ENCODE measurements around the gene LCP1. TPM values are rescaled to one million over a fixed set of nuclear protein-coding genes. Genes with fewer than 3 reads are reported as not detected.

LCP1 gene
- total RNA-seq, 4 donors from 2014 or later, result 11.9 to 54.7 (median 16.6) TPM

DNA sequence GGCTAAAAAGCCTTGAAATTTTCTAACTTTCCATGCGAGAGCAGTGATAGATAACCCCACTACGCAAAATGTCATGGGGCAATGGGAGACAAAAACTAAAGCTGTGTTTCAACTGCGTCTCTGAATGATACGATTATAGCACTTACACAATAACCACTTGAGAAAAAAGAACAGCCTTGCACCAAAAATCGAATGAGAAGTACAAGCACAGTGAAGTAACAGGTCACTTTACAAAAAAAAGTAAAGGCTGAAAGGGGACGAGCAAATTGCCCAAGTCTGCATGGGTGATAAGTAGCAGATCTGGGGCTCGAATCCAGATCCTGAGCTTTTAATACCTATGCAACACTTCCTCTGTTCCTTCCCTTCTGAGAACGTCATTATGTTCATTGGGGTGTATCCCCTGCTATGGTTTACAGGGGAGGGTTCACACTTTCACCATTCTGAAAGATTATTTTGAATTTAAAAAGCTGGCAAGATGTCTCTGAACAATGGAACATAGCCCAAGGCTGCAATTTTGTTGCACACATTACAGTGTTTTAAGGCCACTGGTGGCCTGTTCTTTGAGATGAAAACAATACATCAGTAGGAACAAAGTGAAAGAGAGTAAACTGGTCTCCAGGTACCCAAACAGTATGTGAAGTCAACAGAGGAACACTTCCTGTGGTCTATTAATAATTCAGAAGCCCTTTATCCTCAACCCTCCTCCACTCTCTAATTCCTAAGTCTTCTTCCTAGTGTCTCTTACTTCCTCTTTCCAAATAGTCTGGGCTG lies 80.3 kb downstream of the LCP1 start:
- 60% methylated on average over 8 of the region's 8 CpGs for WGBS
- intact Hi-C loops (cut with DNase I), result no loop called here

DNA sequence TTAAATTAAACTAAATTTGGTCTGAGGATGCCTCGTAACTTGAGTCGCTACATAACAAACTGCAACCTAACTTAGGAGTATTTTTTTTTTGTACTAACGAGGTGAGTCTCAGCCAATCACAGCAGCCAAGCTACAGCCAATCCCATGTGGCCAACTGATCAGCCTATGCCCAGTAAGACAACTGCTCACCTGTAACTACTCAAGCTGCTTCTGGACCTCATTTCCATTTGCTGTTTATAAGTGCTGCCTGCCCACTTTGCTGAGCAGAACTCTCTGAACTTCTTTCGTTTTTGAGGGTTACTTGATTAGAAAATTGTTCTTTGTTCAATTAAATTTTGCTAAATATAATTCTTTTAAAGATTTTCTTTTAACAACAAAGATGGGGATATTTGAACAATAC lies 81.0 kb downstream of the LCP1 start:
- Histone ChIP-seq H3K4me1 (peaks cover 0 to 4% (median 0%) of the 10 kb centered on the region in 4 donors), H3K36me3 (no peaks in the 10 kb centered on the region), H3K9me3 (no peaks in the 10 kb centered on the region), H3K27me3 (no peaks in the 10 kb centered on the region), H3K4me3 (no peak overlapping the region), H3K27ac (replicated peaks in 1 of 4) (no peak overlapping the region)
- intact Hi-C loops (cut with DNase I), result no loop called here
- DNase-seq (ENCODE audit: extremely low spot score), result no peak
- 81% methylated on average over 4 of the region's 4 CpGs for WGBS
- no peak for TF ChIP-seq POLR2A (IDR thresholded peaks at IDR 0.05; ENCODE audit: low read depth)

More for the DNA sequence above, 80.3 kb downstream of the LCP1 start:
- no peak overlapping the region for H3K4me3 ChIP-seq
- H3K9me3 ChIP-seq, result no peaks in the 10 kb centered on the region
- H3K27ac ChIP-seq (replicated peaks in 1 of 4), result no peak overlapping the region
- H3K36me3 ChIP-seq, result no peaks in the 10 kb centered on the region
- no peak for DNase-seq (ENCODE audit: extremely low spot score)
- no peaks in the 10 kb centered on the region for H3K27me3 ChIP-seq
- TF ChIP-seq EP300 (IDR thresholded peaks at IDR 0.05), result no peak
- H3K4me1 ChIP-seq, result peaks cover 0 to 4% (median 0%) of the 10 kb centered on the region in 4 donors

DNA sequence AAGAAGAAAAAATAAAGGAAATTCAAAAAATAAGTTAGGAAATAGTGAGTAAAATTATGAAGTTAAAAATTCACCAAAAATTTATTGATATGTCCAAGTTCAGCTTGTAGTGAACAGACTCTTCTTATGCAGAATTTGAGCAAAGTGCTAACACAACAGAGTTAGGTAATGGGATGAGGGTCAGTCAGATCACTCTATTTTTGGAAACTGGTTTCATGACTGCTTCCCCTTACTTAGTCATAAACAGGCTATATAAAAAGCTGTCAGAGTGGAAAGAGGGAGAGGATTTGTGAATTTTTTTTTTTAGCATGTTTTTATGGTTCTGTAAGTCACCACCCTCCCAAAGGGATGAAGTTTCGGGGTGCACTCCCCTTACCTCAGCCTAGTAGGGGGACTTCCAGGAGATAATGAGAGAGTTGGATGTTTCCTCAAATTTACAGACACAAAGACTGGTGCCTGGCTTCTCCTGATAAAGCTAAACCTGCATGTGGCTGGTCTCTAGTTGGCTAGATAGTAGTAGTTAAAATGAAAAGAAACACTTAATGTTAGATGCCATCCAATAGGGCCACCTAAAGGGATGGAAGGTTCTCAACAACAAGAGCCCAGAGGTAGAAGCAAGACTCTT lies 81.7 kb downstream of the LCP1 start:
- Histone ChIP-seq H3K27me3 (no peaks in the 10 kb centered on the region), H3K27ac (replicated peaks in 1 of 4) (no peak overlapping the region), H3K9me3 (no peaks in the 10 kb centered on the region), H3K36me3 (no peaks in the 10 kb centered on the region), H3K4me3 (no peak overlapping the region), H3K4me1 (peaks cover 0 to 4% (median 0%) of the 10 kb centered on the region in 4 donors)
- WGBS, result 53% methylated on average over 1 of the region's 1 CpG
- TF ChIP-seq, protein P1, sequence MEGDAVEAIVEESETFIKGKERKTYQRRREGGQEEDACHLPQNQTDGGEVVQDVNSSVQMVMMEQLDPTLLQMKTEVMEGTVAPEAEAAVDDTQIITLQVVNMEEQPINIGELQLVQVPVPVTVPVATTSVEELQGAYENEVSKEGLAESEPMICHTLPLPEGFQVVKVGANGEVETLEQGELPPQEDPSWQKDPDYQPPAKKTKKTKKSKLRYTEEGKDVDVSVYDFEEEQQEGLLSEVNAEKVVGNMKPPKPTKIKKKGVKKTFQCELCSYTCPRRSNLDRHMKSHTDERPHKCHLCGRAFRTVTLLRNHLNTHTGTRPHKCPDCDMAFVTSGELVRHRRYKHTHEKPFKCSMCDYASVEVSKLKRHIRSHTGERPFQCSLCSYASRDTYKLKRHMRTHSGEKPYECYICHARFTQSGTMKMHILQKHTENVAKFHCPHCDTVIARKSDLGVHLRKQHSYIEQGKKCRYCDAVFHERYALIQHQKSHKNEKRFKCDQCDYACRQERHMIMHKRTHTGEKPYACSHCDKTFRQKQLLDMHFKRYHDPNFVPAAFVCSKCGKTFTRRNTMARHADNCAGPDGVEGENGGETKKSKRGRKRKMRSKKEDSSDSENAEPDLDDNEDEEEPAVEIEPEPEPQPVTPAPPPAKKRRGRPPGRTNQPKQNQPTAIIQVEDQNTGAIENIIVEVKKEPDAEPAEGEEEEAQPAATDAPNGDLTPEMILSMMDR (IDR thresholded peaks at IDR 0.05), result no peak
- TF ChIP-seq POLR2AphosphoS5 (IDR thresholded peaks at IDR 0.05) (no peak), EP300 (IDR thresholded peaks at IDR 0.05) (no peak)
- intact Hi-C loops (cut with DNase I), result no loop called here
- DNase-seq (ENCODE audit: extremely low spot score), result no peak

DNA sequence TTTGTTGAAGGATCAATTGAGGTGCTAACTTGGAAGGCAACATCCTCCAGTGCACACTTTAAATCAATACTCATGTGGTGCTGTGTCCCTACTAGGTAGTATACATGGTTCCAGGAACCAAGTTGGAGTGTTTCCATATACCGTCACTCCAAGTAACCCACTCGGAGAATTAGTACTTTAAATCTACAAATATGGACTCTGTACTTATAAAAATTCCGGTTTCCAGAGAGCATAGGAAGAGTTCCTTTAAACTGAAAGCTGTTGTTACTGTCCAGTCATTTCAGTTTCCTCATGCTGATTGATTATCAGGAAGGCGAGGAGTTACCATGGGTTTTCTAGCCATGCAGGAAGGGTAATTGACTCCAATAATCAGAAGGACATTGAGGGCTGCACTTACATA lies 84.3 kb downstream of the LCP1 start:
- TF ChIP-seq, protein P1 (IDR thresholded peaks at IDR 0.05), result no peak
- TF ChIP-seq POLR2AphosphoS5 (IDR thresholded peaks at IDR 0.05) (no peak), POLR2A (IDR thresholded peaks at IDR 0.05; ENCODE audit: low read depth) (no peak), EP300 (IDR thresholded peaks at IDR 0.05) (no peak)
- intact Hi-C loops (cut with DNase I), result no loop called here
- Histone ChIP-seq H3K4me3 (no peak overlapping the region), H3K27me3 (no peaks in the 10 kb centered on the region), H3K36me3 (no peaks in the 10 kb centered on the region), H3K9me3 (no peaks in the 10 kb centered on the region), H3K27ac (replicated peaks in 1 of 4) (no peak overlapping the region), H3K4me1 (peaks cover 0 to 4% (median 0%) of the 10 kb centered on the region in 4 donors)
- no peak for DNase-seq (ENCODE audit: extremely low spot score)
- WGBS, result 93% methylated on average over 3 of the region's 4 CpGs

DNA sequence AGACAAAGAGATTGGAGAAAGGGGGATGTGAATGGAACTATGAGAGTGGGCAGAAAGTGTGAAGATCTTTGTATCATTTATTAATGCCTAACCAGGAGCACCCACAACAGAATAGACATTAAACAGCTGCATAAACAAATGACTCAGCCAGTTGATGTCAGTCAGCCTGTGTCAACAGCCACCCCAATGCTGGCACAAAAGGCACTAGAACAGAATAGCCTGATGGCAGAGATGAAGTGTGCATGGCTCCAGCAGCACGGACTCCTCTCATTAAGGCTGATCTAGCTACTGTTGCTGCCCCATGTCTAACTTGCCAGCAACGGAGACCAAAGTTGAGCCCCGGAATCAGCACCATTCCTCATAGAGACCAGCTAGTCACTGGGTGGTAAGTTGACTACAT lies 85.0 kb downstream of the LCP1 start:
- no peak for DNase-seq (ENCODE audit: extremely low spot score)
- TF ChIP-seq POLR2A (IDR thresholded peaks at IDR 0.05; ENCODE audit: low read depth), result no peak
- no peak for TF ChIP-seq POLR2AphosphoS5 (IDR thresholded peaks at IDR 0.05)
- TF ChIP-seq EP300 (IDR thresholded peaks at IDR 0.05), result no peak
- TF ChIP-seq, protein P1 (IDR thresholded peaks at IDR 0.05), result no peak
- intact Hi-C loops (cut with DNase I), result no loop called here
- H3K27me3 ChIP-seq, result no peaks in the 10 kb centered on the region
- H3K9me3 ChIP-seq, result no peaks in the 10 kb centered on the region
- no peaks in the 10 kb centered on the region for H3K36me3 ChIP-seq
- H3K27ac ChIP-seq (replicated peaks in 1 of 4), result no peak overlapping the region
- no peak overlapping the region for H3K4me3 ChIP-seq
- WGBS, result 74% methylated on average over 3 of the region's 3 CpGs
- H3K4me1 ChIP-seq, result peaks cover 0 to 4% (median 0%) of the 10 kb centered on the region in 4 donors

Measured in esophagus muscularis mucosa (tissue), 4 donors.